Endothelial cell of umbilical vein (primary cell): ENCODE data around the gene SLC24A3. TPM values are rescaled to one million over a fixed set of nuclear protein-coding genes. Genes with fewer than 3 reads are reported as not detected.

Experiments
- BruUV-seq: library from RNA; stranded (reverse); fragments of 400-500 nt; replicated peaks from 2 replicates; lab custom pipeline; 2021; lab: Mats Ljungman, UMichigan
- CTCF ChIA-PET: fragments of 300-600, 350-600 bp; sonication (Branson Sonifier 250); formaldehyde crosslinking; loops from one replicate; lab custom pipeline; 2021; ENCODE audit warnings: antibody characterized with exemption, inconsistent platforms; lab: Charles Lee
- POLR2A ChIA-PET: fragments of 300-600, 350-600 bp; sonication (Branson Sonifier 250); formaldehyde crosslinking; loops from one replicate; lab custom pipeline; 2021; ENCODE audit warnings: antibody characterized with exemption, inconsistent platforms; lab: Charles Lee
- DNase-seq: peaks from one replicate; pipeline ENCODE4 v3.0.0-alpha.2; 2011; ENCODE audit warnings: low read depth, low spot score
- FAIRE-seq: peaks from 2 replicates; lab custom pipeline; 2011; peaks lifted over from hg19 to GRCh38; lab: Jason Lieb, UNC
- H2AFZ ChIP-seq: 2 replicates; pipeline ENCODE4 v1.6.0; 2012; ENCODE audit warnings: low read depth, low read length, control low read depth, inconsistent platforms
- H3K27ac ChIP-seq: 2 replicates; pipeline ENCODE4 v1.5.1; 2011; ENCODE audit warnings: low read depth, mild to moderate bottlenecking, control low read depth, low read length, moderate library complexity; ENCODE audit not compliant: insufficient read depth
- H3K27me3 ChIP-seq, 2 experiments: 2 replicates each; pipeline versions ENCODE4 v1.6.0 to v1.6.1; 2011; ENCODE audit warnings: low read length in 2 of 2, mixed read lengths in 1 of 2; ENCODE audit not compliant: control insufficient read depth in 2 of 2, insufficient read depth in 2 of 2
- H3K36me3 ChIP-seq, 2 experiments: 2 replicates in 1 of 2; 3 replicates in 1 of 2; pipeline ENCODE4 v1.5.1; 2011; ENCODE audit warnings: low read length in 2 of 2, mild to moderate bottlenecking in 1 of 2, moderate library complexity in 1 of 2; ENCODE audit not compliant: control insufficient read depth in 2 of 2, insufficient read depth in 2 of 2; ENCODE audit errors: extremely low read depth in 1 of 2
- H3K4me1 ChIP-seq: 3 replicates; pipeline ENCODE4 v1.5.1; 2011; ENCODE audit warnings: mild to moderate bottlenecking, low read length; ENCODE audit not compliant: control insufficient read depth, insufficient read depth; ENCODE audit errors: extremely low read depth
- H3K4me2 ChIP-seq: 2 replicates; pipeline ENCODE4 v1.6.1; 2011; ENCODE audit warnings: low read length, control low read depth, mixed read lengths; ENCODE audit not compliant: insufficient read depth
- H3K4me3 ChIP-seq, 3 experiments: fragments of 200-600 bp in 1 of 3; sonication (generic), shearing (Covaris generic) in 1 of 3; replicated peaks in 1 of 3; 2 replicates each; pipeline ENCODE4 v1.5.1; 2011 to 2016; ENCODE audit warnings: control low read depth in 3 of 3, low read length in 3 of 3, mild to moderate bottlenecking in 2 of 3, inconsistent platforms in 1 of 3, low read depth in 1 of 3, moderate library complexity in 1 of 3; ENCODE audit not compliant: insufficient read depth in 1 of 3
- H3K79me2 ChIP-seq: 2 replicates; pipeline ENCODE4 v1.6.0; 2012; ENCODE audit warnings: low read length, inconsistent platforms; ENCODE audit not compliant: control insufficient read depth, insufficient read depth
- H3K9ac ChIP-seq: replicated peaks from 2 replicates; pipeline ENCODE3; 2011; ENCODE audit warnings: low read length, control low read depth; ENCODE audit not compliant: insufficient read depth; ENCODE audit errors: extremely low read depth
- H3K9me1 ChIP-seq: replicated peaks from 3 replicates; pipeline ENCODE4 v1.6.0; 2011; ENCODE audit warnings: mild to moderate bottlenecking, low read length; ENCODE audit not compliant: control insufficient read depth, insufficient read depth; ENCODE audit errors: extremely low read depth
- H3K9me3 ChIP-seq: replicated peaks from 2 replicates; pipeline ENCODE4 v1.5.1; 2012; ENCODE audit warnings: low read length, inconsistent platforms; ENCODE audit not compliant: control insufficient read depth, insufficient read depth
- H4K20me1 ChIP-seq: replicated peaks from 2 replicates; pipeline ENCODE3; 2011; ENCODE audit warnings: mild to moderate bottlenecking, low read length; ENCODE audit not compliant: control insufficient read depth, insufficient read depth; ENCODE audit errors: extremely low read depth
- EZH2 ChIP-seq: IDR thresholded peaks from 2 replicates; pipeline ENCODE4 v1.6.1; 2012; ENCODE audit warnings: borderline replicate concordance, low read depth, mild to moderate bottlenecking, moderate library complexity, low read length, inconsistent platforms; ENCODE audit not compliant: severe bottlenecking
- FOS ChIP-seq: IDR thresholded peaks from 2 replicates; pipeline ENCODE4 v1.6.1; 2011; ENCODE audit warnings: mild to moderate bottlenecking, low read length, moderate library complexity, borderline replicate concordance; ENCODE audit not compliant: insufficient read depth
- GATA2 ChIP-seq: IDR thresholded peaks from 2 replicates; pipeline ENCODE4 v1.7.0; 2011; ENCODE audit warnings: low read depth, mild to moderate bottlenecking, moderate library complexity, mixed read lengths, low read length; ENCODE audit not compliant: insufficient read length, insufficient read depth
- JUN ChIP-seq: IDR thresholded peaks from 2 replicates; pipeline ENCODE4 v1.6.1; 2011; ENCODE audit warnings: borderline replicate concordance, low read depth; ENCODE audit not compliant: insufficient read length, insufficient read depth
- MYC ChIP-seq: IDR thresholded peaks from one replicate; pipeline ENCODE4 v1.6.1; 2011; ENCODE audit warnings: mild to moderate bottlenecking, low read depth, low read length
- POLR2A ChIP-seq: IDR thresholded peaks from 2 replicates; pipeline ENCODE4 v1.6.1; 2012; ENCODE audit warnings: low read depth, mild to moderate bottlenecking, control low read depth, low read length
- POLR2AphosphoS5 ChIP-seq: IDR thresholded peaks from 2 replicates; pipeline ENCODE4 v1.6.1; 2012; ENCODE audit warnings: low read depth, mild to moderate bottlenecking, control low read depth, low read length, moderate library complexity; ENCODE audit not compliant: insufficient read depth
- dilution Hi-C: fragments of 300-500 bp; cut with MboI; formaldehyde crosslinking; loops from one replicate; pipeline ENCODE4 v1.15.0; 2019; ENCODE audit warnings: low sequenced_read_pairs; ENCODE audit not compliant: extremely low pct_ligation_motif_present
- intact Hi-C: fragments of 100-400 bp; cut with micrococcal nuclease; formaldehyde crosslinking; loops from one replicate; pipeline ENCODE4 v1.10.0; 2022
- polyA plus RNA-seq, 4 experiments: library from polyadenylated mRNA; depleted of rRNA in 3 of 4; stranded (reverse) in 3 of 4; unstranded in 1 of 4; fragments of >200 nt; gene quantifications; 2 replicates each; pipeline versions ENCODE4 v1.2.1 to v1.2.3, GENCODE V29; 2011 to 2012; ENCODE audit warnings: missing spikeins in 1 of 4
- total RNA-seq: library from RNA; stranded (reverse); gene quantifications from 2 replicates; pipeline ENCODE4 v1.2.3, GENCODE V29; 2021
- TF ChIP-seq, protein P1 (sequence below), 2 donors: IDR thresholded peaks; 1 replicate in 1 of 2; 2 replicates in 1 of 2; pipeline ENCODE4 v1.5.1; 2011; ENCODE audit warnings: low read length in 2 of 2, mild to moderate bottlenecking in 2 of 2, moderate library complexity in 2 of 2, control low read depth in 1 of 2, inconsistent platforms in 1 of 2, low read depth in 1 of 2; ENCODE audit not compliant: insufficient read depth in 1 of 2; ENCODE audit errors: extremely low read depth in 1 of 2
- TF ChIP-seq, protein P2 (sequence below): IDR thresholded peaks from 2 replicates; pipeline ENCODE4 v1.6.1; 2011; ENCODE audit not compliant: insufficient read depth, insufficient read length

Gene SLC24A3
- total and polyA plus RNA-seq, 2 donors (not counting 3 experiments of a cell fraction or from before 2014, with no cell fraction given) = not detected

- no peaks in the 10 kb centered on the region for H3K36me3 ChIP-seq
- no peaks in the 10 kb centered on the region for H3K79me2 ChIP-seq
- H3K27ac ChIP-seq = no peak overlapping the region
- H3K4me1 ChIP-seq = no peaks in the 10 kb centered on the region
- H3K4me3 ChIP-seq = no peak overlapping the region
- DNase-seq (no peak), FAIRE-seq (no peak)
- no peaks in the 10 kb centered on the region for H3K9me1 ChIP-seq
- no peak overlapping the region for H2AFZ ChIP-seq
- POLR2A ChIA-PET = no interaction called here
- no peaks in the 10 kb centered on the region for H4K20me1 ChIP-seq
- no TSS peak for BruUV-seq
- no peak overlapping the region for H3K9ac ChIP-seq
- intact Hi-C loops = no loop called here
- no peak for TF ChIP-seq MYC
- no peak for TF ChIP-seq FOS
- H3K9me3 ChIP-seq = no peaks in the 10 kb centered on the region
- CTCF ChIA-PET = interaction anchor here (1.0 to 1.5 kb wide), 2 partner anchors 16 kb away, joined by 3 to 5 read pairs; partner anchors contain the start of gene RIN2
- H3K27me3 ChIP-seq = peaks cover 6 to 17% of the 10 kb centered on the region in 2 experiments
- no peak overlapping the region for H3K4me2 ChIP-seq
- dilution Hi-C loops = no loop called here
Measured at GRCh38 chr20:19741924-19742323, 529.5 kb downstream of the SLC24A3 start.

GRCh38 chr20:19742974-19743639 is 530.7 kb downstream of the SLC24A3 start:
- H3K9me3 ChIP-seq = no peaks in the 10 kb centered on the region
- no peak overlapping the region for H3K27ac ChIP-seq
- TF ChIP-seq POLR2A = no peak
- TF ChIP-seq, protein P1, sequence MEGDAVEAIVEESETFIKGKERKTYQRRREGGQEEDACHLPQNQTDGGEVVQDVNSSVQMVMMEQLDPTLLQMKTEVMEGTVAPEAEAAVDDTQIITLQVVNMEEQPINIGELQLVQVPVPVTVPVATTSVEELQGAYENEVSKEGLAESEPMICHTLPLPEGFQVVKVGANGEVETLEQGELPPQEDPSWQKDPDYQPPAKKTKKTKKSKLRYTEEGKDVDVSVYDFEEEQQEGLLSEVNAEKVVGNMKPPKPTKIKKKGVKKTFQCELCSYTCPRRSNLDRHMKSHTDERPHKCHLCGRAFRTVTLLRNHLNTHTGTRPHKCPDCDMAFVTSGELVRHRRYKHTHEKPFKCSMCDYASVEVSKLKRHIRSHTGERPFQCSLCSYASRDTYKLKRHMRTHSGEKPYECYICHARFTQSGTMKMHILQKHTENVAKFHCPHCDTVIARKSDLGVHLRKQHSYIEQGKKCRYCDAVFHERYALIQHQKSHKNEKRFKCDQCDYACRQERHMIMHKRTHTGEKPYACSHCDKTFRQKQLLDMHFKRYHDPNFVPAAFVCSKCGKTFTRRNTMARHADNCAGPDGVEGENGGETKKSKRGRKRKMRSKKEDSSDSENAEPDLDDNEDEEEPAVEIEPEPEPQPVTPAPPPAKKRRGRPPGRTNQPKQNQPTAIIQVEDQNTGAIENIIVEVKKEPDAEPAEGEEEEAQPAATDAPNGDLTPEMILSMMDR (IDR thresholded peaks at IDR 0.05; ENCODE audit: extremely low read depth in 1 of 2, insufficient read depth in 1 of 2, low read depth in 1 of 2, low read length in 2 of 2) = no peak
- TF ChIP-seq MYC = no peak
- TF ChIP-seq FOS = no peak
- no peak for TF ChIP-seq EZH2
- TF ChIP-seq, protein P2, sequence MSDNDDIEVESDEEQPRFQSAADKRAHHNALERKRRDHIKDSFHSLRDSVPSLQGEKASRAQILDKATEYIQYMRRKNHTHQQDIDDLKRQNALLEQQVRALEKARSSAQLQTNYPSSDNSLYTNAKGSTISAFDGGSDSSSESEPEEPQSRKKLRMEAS = no peak
- no peak for TF ChIP-seq JUN
- TF ChIP-seq POLR2AphosphoS5 = no peak
- TF ChIP-seq GATA2 = no peak
- dilution Hi-C loops = no loop called here
- H3K27me3 ChIP-seq = peaks cover 7 to 17% of the 10 kb centered on the region in 2 experiments
- no peak overlapping the region for H3K4me3 ChIP-seq
- BruUV-seq = no TSS peak
- H3K9ac ChIP-seq = no peak overlapping the region
- no peaks in the 10 kb centered on the region for H3K4me1 ChIP-seq
- no peaks in the 10 kb centered on the region for H3K36me3 ChIP-seq
- no peaks in the 10 kb centered on the region for H4K20me1 ChIP-seq
- POLR2A ChIA-PET = no interaction called here
- H3K79me2 ChIP-seq = no peaks in the 10 kb centered on the region
- H3K9me1 ChIP-seq = no peaks in the 10 kb centered on the region
- no peak for DNase-seq
- H3K4me2 ChIP-seq = no peak overlapping the region
- CTCF ChIA-PET = interaction anchor here (0.5 to 1.5 kb wide), 2 partner anchors 17 to 144 kb away, joined by 3 to 5 read pairs; no protein-coding TSS in a partner anchor
- no peak overlapping the region for H2AFZ ChIP-seq
- no peak for FAIRE-seq
- intact Hi-C loops = no loop called here
